ENCODE results near the gene PDXP. TPM values are rescaled to one million over a fixed set of nuclear protein-coding genes. Genes with fewer than 3 reads are reported as not detected.
A peak's percentile ranks its signal among the peaks of the same experiment; 100 is the strongest.

The PDXP gene
- total RNA-seq, 1 donor from 2014 or later = 40.9 TPM

DNA sequence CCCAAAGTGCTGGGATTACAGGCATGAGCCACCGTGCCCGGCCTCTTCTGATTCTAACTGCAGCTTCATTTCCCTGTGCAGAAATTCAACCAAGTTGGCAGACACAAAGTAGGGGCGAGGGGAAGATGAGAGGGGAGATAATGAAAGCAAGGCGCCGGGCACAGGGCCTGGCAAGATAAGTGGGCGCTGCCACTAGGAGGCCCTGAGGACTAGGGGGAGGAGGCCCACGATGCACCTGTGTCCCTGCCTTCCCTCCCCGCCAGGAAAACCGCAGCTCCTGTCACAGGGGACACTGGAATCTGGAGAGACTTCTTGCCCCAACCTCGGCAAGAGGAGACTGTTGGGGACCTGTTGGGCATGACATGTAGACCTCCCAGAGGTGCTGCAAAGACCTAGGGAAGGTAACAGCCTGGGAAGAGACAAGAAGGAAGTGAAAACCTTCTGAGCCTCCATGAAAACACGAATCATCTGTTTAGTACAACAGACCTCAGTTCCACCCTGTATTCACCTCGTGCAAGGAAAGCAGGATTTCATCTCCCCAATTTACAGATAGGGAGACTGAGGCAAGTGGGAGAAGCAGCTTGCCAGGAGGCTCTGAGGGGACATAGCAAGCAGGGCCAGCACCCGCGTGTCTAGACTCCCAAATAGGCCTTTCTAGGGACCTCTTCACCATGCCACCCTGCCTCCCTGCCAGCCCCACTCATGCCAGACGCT is 13.8 kb downstream of the PDXP start:
- no peak for ATAC-seq
- DNase-seq (ENCODE audit: low spot score) = no peak

- DNase-seq (ENCODE audit: low spot score) = no peak
- ATAC-seq = no peak
Observed at GRCh38 chr22:37672920-37673455, 14.5 kb downstream of the PDXP start.

DNA sequence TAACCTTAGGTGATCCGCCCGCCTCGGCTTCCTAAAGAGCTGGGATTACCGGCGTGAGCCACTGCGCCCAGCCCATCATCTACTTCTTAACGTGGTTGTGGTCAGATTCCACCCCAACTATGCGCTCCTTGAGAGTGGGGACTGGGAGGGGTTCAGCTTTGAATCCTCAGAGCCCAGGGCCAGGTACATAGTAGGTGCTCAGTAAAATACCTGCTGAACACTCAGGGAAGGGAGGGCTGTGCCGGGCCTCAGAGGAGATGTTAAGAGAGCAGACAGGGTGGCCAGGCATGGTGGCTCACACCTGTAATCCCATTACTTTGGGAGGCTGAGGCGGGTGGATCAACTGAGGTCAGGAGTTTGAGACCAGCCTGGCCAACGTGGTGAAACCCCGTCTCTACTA is 15.7 kb downstream of the PDXP start:
- DNase-seq (ENCODE audit: low spot score) (no peak), ATAC-seq (no peak)

GRCh38 chr22:37674951-37675929 is 16.7 kb downstream of the PDXP start, which contains the start of gene LGALS1:
Gene LGALS1 (plus strand): TSS chr22:37675636. CDS start chr22:37675703, 67 bp downstream.
- ATAC-seq (peak; percentile 72), DNase-seq (ENCODE audit: low spot score) (peak; percentile 94)

GRCh38 chr22:37675930-37676735 is 17.6 kb downstream of the PDXP start:
- DNase-seq (ENCODE audit: low spot score) = peak; percentile 92
- ATAC-seq = peak; percentile 73

GRCh38 chr22:37676736-37677492 is 18.4 kb downstream of the PDXP start:
- ATAC-seq (peak; percentile 44), DNase-seq (ENCODE audit: low spot score) (peak; percentile 86)

GRCh38 chr22:37677493-37677974 is 19.0 kb downstream of the PDXP start:
- ATAC-seq = no peak
- no peak for DNase-seq (ENCODE audit: low spot score)

GRCh38 chr22:37678372-37678771 is 19.8 kb downstream of the PDXP start:
- no peak for ATAC-seq

DNA sequence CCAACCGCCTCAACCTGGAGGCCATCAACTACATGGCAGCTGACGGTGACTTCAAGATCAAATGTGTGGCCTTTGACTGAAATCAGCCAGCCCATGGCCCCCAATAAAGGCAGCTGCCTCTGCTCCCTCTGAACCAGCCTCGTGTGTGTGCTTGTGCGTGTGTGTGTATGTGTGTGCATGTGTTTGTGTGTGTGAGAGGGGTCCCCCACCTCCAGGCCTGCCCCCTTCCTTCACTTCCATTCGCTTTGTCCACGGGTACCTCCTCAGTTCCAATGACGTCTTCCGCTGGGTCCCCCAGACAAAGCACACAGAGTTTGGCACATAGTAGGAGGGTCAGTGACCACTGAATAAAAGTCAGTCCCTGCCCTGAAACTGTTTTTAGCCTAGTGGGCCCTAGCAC is 21.1 kb downstream of the PDXP start:
- no peak for DNase-seq (ENCODE audit: low spot score)
- ATAC-seq = no peak

More at GRCh38 chr22:37678372-37678771, 19.8 kb downstream of the PDXP start:
- DNase-seq (ENCODE audit: low spot score) = no peak

DNA sequence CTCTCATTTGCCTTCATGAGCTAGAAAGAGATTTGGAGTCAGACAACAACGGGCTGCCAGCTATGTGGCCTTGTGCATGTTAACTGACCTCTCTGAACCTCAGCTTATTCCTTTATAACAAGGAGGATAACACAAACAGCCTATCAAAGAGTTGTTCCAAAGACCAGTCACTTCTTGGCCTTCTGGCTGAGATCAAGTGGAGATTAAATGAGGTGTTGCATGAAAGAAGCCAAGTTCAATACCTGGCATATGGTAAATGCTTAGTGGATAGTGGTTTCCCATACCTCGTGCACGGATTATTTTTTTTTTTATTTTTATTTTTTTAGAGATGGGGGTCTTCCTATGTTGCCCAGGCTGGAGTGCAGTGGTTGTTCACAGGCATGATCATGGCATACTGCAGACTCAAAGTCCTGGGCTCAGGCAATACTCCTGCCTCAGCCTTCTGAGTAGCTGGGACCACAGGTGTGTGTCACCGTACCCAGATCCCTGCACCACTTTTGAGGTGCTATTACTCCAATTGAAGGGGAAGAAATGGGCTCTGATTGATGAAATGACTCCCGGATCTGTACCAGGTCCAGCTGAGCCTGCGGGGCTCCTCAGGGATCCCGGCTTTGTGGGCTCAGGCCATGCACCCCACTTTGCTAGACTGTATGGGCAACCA is 21.8 kb downstream of the PDXP start:
- ATAC-seq (no peak), DNase-seq (ENCODE audit: low spot score) (no peak)

- DNase-seq (ENCODE audit: low spot score) (no peak), ATAC-seq (no peak)
Observed at GRCh38 chr22:37681001-37681424, 22.5 kb downstream of the PDXP start.

DNA sequence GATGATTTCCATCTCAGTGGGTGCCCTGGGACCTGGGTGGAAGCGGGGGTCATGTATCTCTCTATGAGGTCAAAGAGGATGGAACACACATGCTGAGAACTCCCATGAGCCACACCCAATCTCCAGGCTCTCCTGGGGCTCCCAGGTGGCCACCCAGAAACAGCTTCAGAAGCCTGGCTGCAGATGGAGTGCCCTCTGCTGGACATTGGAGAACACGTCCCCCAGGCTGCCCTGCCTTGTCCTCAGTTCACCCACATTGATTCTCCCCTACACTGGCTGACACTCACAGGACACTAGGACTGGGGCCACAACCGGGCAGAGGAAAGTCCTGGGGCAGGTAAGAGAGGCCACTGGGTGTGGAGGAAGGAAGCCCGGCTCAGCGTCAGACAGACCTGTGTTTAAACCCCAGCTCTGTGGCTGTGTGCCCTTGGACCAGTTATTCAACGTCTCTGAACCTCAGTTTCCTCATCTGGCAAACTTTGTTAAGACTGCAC is 23.1 kb downstream of the PDXP start:
- DNase-seq (ENCODE audit: low spot score) (peak; percentile 86), ATAC-seq (peak; percentile 81)

- ATAC-seq (peak; percentile 58), DNase-seq (ENCODE audit: low spot score) (peak; percentile 71)
Observed at GRCh38 chr22:37684803-37685615, 26.5 kb downstream of the PDXP start.

DNA sequence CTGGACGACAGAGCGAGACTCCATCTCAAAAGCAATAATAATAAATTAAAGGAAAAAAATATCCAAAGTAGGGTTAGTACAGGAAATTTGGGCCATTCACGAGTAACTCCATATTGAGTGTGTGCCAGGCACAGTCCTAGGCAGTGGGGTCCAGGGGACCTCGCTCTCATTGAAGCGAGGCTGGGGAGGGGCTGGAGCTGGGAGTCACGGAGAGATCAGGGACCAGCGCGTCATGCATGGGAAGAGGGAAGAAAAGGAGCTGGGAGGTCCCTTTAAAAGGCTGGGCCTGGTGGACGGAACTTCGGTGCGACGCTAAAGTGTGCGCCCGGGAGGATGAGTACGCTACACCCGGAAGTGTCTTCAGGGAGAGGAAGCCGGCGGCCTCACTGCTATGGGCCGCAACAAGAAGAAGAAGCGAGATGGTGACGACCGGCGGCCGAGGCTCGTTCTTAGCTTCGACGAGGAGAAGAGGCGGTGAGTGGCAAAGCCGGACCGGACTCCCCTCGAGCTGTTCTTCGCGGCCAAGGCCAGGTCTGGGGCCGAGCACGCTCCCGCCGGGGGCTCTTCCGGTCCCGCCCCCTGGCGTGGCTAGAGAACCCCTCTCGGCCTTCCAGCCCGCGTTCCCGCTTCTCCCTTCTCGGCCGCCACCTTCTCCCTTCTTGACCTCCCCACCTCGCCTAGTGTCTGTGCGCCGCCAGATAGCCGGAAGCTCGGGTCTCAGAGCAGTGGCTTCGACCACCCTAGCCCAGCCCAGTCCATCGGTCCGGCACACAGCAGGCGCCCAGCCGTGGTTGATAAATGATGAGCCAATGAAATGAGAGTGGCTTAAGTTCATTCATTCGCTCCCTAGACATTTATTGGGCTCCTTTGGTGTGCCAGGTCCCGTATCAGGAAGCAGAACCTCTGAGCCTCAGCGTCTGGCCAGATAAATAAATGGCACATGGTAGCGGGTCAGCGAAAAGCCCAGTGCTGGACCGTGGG is 27.8 kb downstream of the PDXP start, which contains the start of gene NOL12:
TSS of gene NOL12 (plus strand) at position 342 of the 981 bp plus-strand sequence. CDS start at position 392, 50 bp downstream.
- DNase-seq (ENCODE audit: low spot score) (peak; percentile 84), ATAC-seq (peak; percentile 84)

- no peak for ATAC-seq
- DNase-seq (ENCODE audit: low spot score) = no peak
Observed at GRCh38 chr22:37690407-37690806, 31.9 kb downstream of the PDXP start.

DNA sequence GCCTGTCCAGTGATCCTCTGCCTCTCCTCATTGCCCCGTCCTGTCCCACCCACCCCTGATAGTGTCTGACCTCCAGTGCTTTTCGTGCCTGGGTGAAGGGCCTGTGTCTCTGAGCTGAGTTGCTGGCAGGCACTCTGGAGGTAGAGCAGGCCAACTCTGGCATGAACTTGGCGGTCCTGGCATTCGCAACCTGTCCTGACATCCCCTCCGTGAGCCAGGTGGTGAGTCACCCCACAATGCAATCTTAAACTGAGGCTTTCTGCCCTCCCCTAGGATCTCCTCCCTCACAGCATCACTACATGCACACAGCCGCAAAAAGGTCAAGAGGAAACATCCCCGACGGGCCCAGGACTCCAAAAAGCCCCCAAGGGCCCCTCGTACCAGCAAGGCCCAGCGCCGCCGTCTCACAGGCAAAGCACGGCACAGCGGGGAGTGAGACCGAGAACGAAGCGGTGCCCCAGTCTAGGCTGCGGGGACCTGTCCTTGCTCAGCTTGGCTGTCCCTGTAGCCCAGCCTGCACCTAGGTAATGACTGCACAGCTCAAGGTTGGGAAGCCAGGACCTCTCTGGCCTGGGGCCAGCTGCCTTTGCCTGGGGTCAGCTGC is 32.5 kb downstream of the PDXP start:
- no peak for DNase-seq (ENCODE audit: low spot score)

More for the DNA sequence above, 32.5 kb downstream of the PDXP start:
- no peak for ATAC-seq

Measured in left lobe of liver (tissue), 2 donors.